ENCODE measurements around the gene LAMA2.
A peak's percentile ranks its signal among the peaks of the same experiment; 100 is the strongest.

GRCh38 chr6:129252377-129253071 is 369.6 kb downstream of the LAMA2 start:
- TF ChIP-seq CTCF (IDR thresholded peaks at IDR 0.05 in 8 of 11, conservative IDR thresholded peaks at IDR 0.05 in 3 of 11): peak in 1 of 11 experiments; percentile 5
- TF ChIP-seq POLR2AphosphoS5 (IDR thresholded peaks at IDR 0.05): no peak
- TF ChIP-seq POLR2A (IDR thresholded peaks at IDR 0.05): no peak

All from spleen (tissue), 7 donors.